Natural killer cell (primary cell): Measurements from ENCODE around the gene SURF2. TPM values are rescaled to one million over a fixed set of nuclear protein-coding genes. Genes with fewer than 3 reads are reported as not detected.

Experiments
- ATAC-seq, 3 donors: fragments of 150-1000 bp in 2 of 3; fragments of 200-7000 bp in 1 of 3; cut with Tn5 transposase; 1 replicate in 1 of 3; 2 replicates in 2 of 3; pipeline ENCODE4 v1.10.0; 2021; ENCODE audit warnings: mild to moderate bottlenecking in 2 of 3, moderate library complexity in 2 of 3
- DNase-seq, 2 donors: peaks; one replicate each; pipeline versions ENCODE4 v3.0.0 to v3.0.0-alpha.2; 2013 to 2021; ENCODE audit warnings: mixed read lengths in 1 of 2
- H3K27ac ChIP-seq: one replicate; pipeline ENCODE4 v1.5.1; 2013; ENCODE audit warnings: mild to moderate bottlenecking, low read length
- H3K27me3 ChIP-seq: one replicate; pipeline ENCODE4 v1.6.1; 2013; ENCODE audit warnings: low read length; ENCODE audit not compliant: control insufficient read depth, insufficient read depth
- H3K36me3 ChIP-seq: one replicate; pipeline ENCODE4 v1.6.1; 2013; ENCODE audit warnings: low read length; ENCODE audit not compliant: control insufficient read depth, insufficient read depth
- H3K4me1 ChIP-seq: one replicate; pipeline ENCODE4 v1.6.1; 2013; ENCODE audit warnings: low read length; ENCODE audit not compliant: control insufficient read depth, insufficient read depth
- H3K4me3 ChIP-seq: one replicate; pipeline ENCODE4 v1.5.1; 2013; ENCODE audit warnings: low read length
- H3K9me3 ChIP-seq: one replicate; pipeline ENCODE4 v1.6.1; 2013; ENCODE audit warnings: low read length; ENCODE audit not compliant: control insufficient read depth, insufficient read depth
- H3K27ac Mint-ChIP-seq, 2 donors: one replicate each; pipeline ENCODE4 v1.8.0; 2022; ENCODE audit warnings: mild to moderate bottlenecking in 2 of 2, mixed read lengths in 2 of 2, moderate library complexity in 1 of 2
- H3K27me3 Mint-ChIP-seq, 2 donors: one replicate each; pipeline ENCODE4 v1.8.0; 2022; ENCODE audit warnings: low read depth in 2 of 2, mixed read lengths in 2 of 2
- H3K36me3 Mint-ChIP-seq: one replicate; pipeline ENCODE4 v1.8.0; 2022; ENCODE audit warnings: mixed read lengths
- H3K4me1 Mint-ChIP-seq, 2 donors: one replicate each; pipeline ENCODE4 v1.8.0; 2022; ENCODE audit warnings: mixed read lengths in 2 of 2
- H3K4me3 Mint-ChIP-seq: one replicate; pipeline ENCODE4 v1.8.0; 2022; ENCODE audit warnings: mild to moderate bottlenecking, moderate library complexity, mixed read lengths
- H3K9me3 Mint-ChIP-seq, 2 donors: one replicate each; pipeline ENCODE4 v1.8.0; 2022; ENCODE audit warnings: mixed read lengths in 2 of 2
- CTCF ChIP-seq: fragments of 200-600 bp; IDR thresholded peaks from one replicate; pipeline ENCODE4 v1.8.0; 2022; ENCODE audit warnings: antibody characterized with exemption
- WGBS: methylation state at CpG from one replicate; pipeline ENCODE4 v1.1.7; 2013; ENCODE audit warnings: missing lambda C conversion rate; ENCODE audit not compliant: insufficient coverage; 5-methylcytosine and 5-hydroxymethylcytosine counted together
- intact Hi-C: fragments of 100-400 bp; cut with micrococcal nuclease; formaldehyde crosslinking; loops from one replicate; pipeline ENCODE4 v1.14.2; 2022
- total RNA-seq, 4 donors: library from RNA; stranded (reverse); fragments of 120-200 nt in 1 of 4; gene quantifications; one replicate each; pipeline versions ENCODE4 v1.2.3 to v1.2.4, GENCODE V29; 2013 to 2022

The SURF2 gene
- total RNA-seq, 3 donors from 2014 or later (not counting 1 experiment from before 2014, with no cell fraction given): 14.3 to 14.9 (median 14.7) TPM

- DNase-seq: peak in 1 of 2 donors; percentile 11
- H3K36me3 ChIP-seq: peaks cover 42% of the 10 kb centered on the region
- TF ChIP-seq CTCF: no peak
- no peaks in the 10 kb centered on the region for H3K27me3 Mint-ChIP-seq
- H3K4me3 ChIP-seq: no peak overlapping the region
- H3K9me3 ChIP-seq: no peaks in the 10 kb centered on the region
- no peaks in the 10 kb centered on the region for H3K27me3 ChIP-seq
- peaks cover 22% of the 10 kb centered on the region for H3K4me1 ChIP-seq
- H3K4me1 Mint-ChIP-seq: peaks cover 35 to 38% of the 10 kb centered on the region in 2 donors
- no peak for ATAC-seq
- H3K36me3 Mint-ChIP-seq: peaks cover 7% of the 10 kb centered on the region
- H3K9me3 Mint-ChIP-seq: no peaks in the 10 kb centered on the region
- intact Hi-C loops: no loop called here
- H3K27ac ChIP-seq: no peak overlapping the region
- no peak overlapping the region for H3K4me3 Mint-ChIP-seq
- H3K27ac Mint-ChIP-seq: peak overlapping the region in 1 of 2 donors; percentile 31
- WGBS: 98% methylated on average over 57 of the region's 57 CpGs
Observed at GRCh38 chr9:133331641-133332380, 24.5 kb upstream of the SURF2 start.

DNA sequence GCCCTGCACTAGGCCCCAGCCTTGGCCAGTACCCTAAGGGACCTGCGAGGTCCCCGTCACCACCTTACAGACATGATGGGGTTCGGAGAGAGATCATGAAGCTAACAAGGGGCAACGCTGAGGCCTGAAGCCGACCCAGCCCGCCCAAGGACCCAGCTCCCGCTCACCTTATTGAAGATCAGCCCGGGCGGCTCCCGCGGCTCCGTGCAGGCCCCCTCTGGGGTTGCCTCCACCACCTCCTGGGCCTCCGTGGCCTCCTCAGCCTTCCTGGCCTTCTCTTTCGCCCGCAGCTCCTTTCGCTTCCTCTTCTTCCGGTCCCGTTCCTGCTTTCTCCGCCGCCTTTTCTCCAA, 24.0 kb upstream of the SURF2 start:
- H3K9me3 Mint-ChIP-seq: no peaks in the 10 kb centered on the region
- Histone ChIP-seq H3K4me3 (no peak overlapping the region), H3K27ac (no peak overlapping the region), H3K9me3 (no peaks in the 10 kb centered on the region), H3K36me3 (peaks cover 42% of the 10 kb centered on the region), H3K4me1 (peaks cover 24% of the 10 kb centered on the region), H3K27me3 (no peaks in the 10 kb centered on the region)
- TF ChIP-seq CTCF: no peak
- H3K4me3 Mint-ChIP-seq: no peak overlapping the region
- intact Hi-C loops: no loop called here
- 97% methylated on average over 20 of the region's 20 CpGs for WGBS
- H3K4me1 Mint-ChIP-seq: peaks cover 35 to 38% of the 10 kb centered on the region in 2 donors
- peak overlapping the region in 1 of 2 donors; percentile 31 for H3K27ac Mint-ChIP-seq
- peak in 1 of 2 donors; percentile 12 for DNase-seq
- H3K36me3 Mint-ChIP-seq: peaks cover 7% of the 10 kb centered on the region
- ATAC-seq: no peak
- H3K27me3 Mint-ChIP-seq: no peaks in the 10 kb centered on the region

DNA sequence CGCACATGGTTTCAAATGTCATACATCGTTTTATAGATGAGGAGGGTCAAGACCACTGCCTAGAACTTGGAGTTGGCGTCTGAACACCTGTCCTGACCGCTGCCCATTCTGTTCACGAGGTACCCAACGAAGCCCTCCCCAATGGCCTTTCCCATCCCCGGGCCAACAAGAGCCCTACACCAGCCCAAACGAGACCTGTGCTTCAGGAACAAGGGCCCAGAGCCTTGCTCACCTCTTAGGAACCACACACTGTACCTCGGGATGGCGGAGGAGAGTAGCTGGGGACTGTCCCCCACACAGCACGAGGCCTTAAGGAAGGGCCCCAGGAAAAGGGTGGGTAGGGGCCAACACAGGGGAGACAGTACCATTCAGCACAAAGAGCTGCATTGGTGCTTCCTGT, 23.3 kb upstream of the SURF2 start:
- H3K27me3 Mint-ChIP-seq: no peaks in the 10 kb centered on the region
- intact Hi-C loops: no loop called here
- Histone ChIP-seq H3K4me1 (peaks cover 24% of the 10 kb centered on the region), H3K27ac (no peak overlapping the region), H3K27me3 (no peaks in the 10 kb centered on the region), H3K36me3 (peaks cover 42% of the 10 kb centered on the region), H3K4me3 (no peak overlapping the region), H3K9me3 (no peaks in the 10 kb centered on the region)
- H3K9me3 Mint-ChIP-seq: no peaks in the 10 kb centered on the region
- H3K4me3 Mint-ChIP-seq: no peak overlapping the region
- no peak for ATAC-seq
- H3K4me1 Mint-ChIP-seq: peaks cover 35 to 38% of the 10 kb centered on the region in 2 donors
- peaks cover 7% of the 10 kb centered on the region for H3K36me3 Mint-ChIP-seq
- H3K27ac Mint-ChIP-seq: peak overlapping the region in 1 of 2 donors; percentile 31
- no peak for TF ChIP-seq CTCF
- WGBS: 94% methylated on average over 11 of the region's 11 CpGs
- no peak for DNase-seq

GRCh38 chr9:133333566-133333965, 22.8 kb upstream of the SURF2 start:
- DNase-seq: no peak
- no peak overlapping the region for H3K27ac Mint-ChIP-seq
- H3K36me3 ChIP-seq: peaks cover 42% of the 10 kb centered on the region

More at GRCh38 chr9:133333566-133333965, 22.8 kb upstream of the SURF2 start:
- ATAC-seq: no peak
- Mint-ChIP-seq H3K27me3 (no peaks in the 10 kb centered on the region), H3K4me1 (peaks cover 32 to 38% of the 10 kb centered on the region in 2 donors), H3K9me3 (no peaks in the 10 kb centered on the region), H3K36me3 (peaks cover 7% of the 10 kb centered on the region), H3K4me3 (no peak overlapping the region)
- TF ChIP-seq CTCF: no peak
- no peak overlapping the region for H3K4me3 ChIP-seq
- H3K27me3 ChIP-seq: no peaks in the 10 kb centered on the region
- H3K4me1 ChIP-seq: peaks cover 24% of the 10 kb centered on the region
- no peaks in the 10 kb centered on the region for H3K9me3 ChIP-seq
- whole genome bisulfite sequencing: 97% methylated on average over 10 of the region's 10 CpGs
- no peak overlapping the region for H3K27ac ChIP-seq
- intact Hi-C loops: no loop called here
